HG02885 (cell line): ENCODE results near the gene ASCC3.
A peak's percentile ranks its signal among the peaks of the same experiment; 100 is the strongest.

Experiments used
- ATAC-seq: cut with Tn5 transposase; IDR thresholded peaks from one replicate; pipeline ENCODE4 v1.9.1; 2021; ENCODE audit warnings: mild to moderate bottlenecking; ENCODE audit not compliant: unreplicated experiment, poor library complexity

The ASCC3 gene, protein sequence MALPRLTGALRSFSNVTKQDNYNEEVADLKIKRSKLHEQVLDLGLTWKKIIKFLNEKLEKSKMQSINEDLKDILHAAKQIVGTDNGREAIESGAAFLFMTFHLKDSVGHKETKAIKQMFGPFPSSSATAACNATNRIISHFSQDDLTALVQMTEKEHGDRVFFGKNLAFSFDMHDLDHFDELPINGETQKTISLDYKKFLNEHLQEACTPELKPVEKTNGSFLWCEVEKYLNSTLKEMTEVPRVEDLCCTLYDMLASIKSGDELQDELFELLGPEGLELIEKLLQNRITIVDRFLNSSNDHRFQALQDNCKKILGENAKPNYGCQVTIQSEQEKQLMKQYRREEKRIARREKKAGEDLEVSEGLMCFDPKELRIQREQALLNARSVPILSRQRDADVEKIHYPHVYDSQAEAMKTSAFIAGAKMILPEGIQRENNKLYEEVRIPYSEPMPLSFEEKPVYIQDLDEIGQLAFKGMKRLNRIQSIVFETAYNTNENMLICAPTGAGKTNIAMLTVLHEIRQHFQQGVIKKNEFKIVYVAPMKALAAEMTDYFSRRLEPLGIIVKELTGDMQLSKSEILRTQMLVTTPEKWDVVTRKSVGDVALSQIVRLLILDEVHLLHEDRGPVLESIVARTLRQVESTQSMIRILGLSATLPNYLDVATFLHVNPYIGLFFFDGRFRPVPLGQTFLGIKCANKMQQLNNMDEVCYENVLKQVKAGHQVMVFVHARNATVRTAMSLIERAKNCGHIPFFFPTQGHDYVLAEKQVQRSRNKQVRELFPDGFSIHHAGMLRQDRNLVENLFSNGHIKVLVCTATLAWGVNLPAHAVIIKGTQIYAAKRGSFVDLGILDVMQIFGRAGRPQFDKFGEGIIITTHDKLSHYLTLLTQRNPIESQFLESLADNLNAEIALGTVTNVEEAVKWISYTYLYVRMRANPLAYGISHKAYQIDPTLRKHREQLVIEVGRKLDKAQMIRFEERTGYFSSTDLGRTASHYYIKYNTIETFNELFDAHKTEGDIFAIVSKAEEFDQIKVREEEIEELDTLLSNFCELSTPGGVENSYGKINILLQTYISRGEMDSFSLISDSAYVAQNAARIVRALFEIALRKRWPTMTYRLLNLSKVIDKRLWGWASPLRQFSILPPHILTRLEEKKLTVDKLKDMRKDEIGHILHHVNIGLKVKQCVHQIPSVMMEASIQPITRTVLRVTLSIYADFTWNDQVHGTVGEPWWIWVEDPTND (N-terminal part only)

DNA sequence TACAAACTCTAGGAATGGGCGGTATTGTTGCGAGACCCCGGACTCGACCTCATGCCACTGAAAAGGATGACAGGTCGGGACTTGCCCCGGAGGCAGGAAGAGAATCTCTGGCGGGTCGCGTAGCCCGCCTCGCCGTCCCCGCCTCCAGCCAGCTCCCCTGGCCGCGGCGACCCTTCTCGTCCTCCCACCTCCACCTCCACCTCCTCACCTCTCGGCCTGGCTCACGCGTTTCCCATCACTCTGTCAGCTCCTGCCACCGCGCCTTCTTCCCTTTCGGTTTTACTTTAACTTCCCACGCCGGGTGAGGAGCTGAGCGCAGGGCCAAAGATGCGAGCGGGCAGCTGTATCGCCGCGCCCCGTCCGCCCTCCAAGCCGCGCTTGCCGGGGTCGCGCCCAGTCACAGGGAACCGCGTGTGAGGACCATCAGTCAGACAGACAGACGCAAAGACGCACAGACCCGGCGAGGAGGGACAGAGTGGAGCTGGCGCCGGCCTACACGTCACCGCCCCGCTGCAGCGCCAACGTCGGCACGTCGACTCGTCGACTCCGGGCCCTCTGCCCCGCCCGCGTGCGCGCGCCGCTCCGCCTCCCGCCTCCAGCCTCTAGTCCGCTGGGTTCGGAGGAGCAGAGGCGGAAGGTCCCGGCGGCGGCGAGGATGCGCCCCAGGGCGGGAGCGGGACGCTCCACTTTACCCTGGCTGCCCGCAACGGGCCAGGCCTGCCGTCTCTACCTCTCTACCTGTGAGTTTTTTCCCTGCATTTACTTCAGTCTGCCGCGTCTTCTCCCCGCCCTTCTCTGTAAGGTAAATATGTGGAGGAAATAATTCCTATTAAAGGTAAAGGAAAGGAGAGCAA lies at the start of gene ASCC3:
ASCC3 (minus strand) TSS at position 477 of the 854 bp plus-strand sequence. CDS start 13,332 bp downstream, outside the sequence.
- ATAC-seq, result peak; percentile 96

DNA sequence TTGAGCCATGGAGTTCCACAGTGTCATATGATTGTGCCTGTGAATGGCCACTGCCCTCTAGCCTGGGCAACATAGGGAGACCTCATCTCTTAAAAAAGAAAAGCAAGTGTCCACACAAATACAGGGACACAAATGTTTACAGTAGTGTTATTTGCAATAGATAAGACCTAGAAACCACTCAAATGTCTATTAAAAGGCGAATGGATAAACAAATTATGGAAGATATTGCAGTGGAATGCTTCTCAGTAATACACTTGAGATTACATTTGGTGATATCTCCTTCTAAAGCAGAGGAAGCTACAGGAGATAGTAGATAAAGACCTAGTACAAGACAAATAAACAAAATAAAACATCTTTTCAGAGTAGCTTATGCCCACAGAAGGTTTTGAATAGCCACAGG lies 44.6 kb upstream of the ASCC3 start:
- no peak for ATAC-seq

DNA sequence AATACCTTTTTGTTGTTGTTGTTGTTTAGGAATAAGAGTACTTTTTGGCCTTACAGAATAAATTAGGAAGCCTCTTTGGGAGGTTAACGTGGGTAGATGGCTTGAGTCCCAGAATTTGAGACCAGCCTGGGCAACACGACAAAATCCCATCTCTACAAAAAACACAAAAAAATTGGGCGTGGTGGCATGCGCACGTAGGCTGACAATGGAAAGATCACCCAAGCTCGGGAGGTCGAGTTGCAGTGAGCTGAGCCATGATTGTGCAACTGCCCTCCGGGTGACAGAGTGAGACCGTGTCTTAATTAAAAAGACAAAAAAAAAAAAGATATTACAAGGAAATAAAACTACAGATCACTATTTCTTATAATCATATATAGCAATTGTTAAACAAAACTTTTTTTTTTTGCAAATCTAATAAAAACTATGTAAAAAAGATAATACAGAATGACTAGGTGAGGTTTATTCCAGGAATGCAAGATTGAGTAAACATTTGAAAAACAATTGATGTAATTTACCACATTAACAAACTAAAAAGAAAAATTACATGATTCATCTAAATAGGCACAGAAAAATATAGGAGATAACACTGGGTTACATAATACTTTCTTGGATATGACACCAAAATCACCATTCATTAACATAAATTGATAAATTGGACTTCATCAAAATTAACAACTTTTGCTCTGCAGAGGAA lies 43.6 kb upstream of the ASCC3 start:
- no peak for ATAC-seq

DNA sequence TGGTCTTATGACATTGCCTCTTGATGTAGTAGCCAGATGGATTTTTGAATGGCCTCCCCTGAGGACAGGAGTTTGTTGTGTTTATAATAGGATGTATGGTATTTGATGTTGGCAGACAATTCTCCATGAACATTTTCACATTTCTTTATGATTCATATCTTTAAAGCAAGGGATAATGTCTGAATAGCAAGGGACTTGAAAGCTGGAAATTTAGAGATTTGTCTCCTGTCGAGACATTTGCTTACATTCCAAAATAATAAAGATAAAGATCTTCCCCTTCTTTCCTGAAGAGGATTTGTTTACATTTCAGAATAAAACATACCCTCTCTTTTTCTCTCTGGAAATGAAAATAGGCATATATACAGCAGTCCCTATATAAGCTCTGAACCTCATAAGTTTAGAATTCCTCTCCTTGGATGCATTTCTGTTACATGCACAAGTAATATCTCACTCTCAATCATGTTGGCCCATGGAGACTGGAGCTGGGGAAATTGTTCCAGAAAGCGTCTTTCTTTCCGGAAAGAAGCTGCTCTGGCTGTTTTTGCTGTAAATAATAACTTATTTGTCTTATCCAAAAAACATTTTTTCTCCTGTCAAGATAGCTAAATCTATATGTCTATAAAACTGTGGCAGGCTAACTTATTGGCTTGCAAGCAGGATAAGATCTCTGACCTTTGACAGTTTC lies 42.5 kb upstream of the ASCC3 start:
- no peak for ATAC-seq

DNA sequence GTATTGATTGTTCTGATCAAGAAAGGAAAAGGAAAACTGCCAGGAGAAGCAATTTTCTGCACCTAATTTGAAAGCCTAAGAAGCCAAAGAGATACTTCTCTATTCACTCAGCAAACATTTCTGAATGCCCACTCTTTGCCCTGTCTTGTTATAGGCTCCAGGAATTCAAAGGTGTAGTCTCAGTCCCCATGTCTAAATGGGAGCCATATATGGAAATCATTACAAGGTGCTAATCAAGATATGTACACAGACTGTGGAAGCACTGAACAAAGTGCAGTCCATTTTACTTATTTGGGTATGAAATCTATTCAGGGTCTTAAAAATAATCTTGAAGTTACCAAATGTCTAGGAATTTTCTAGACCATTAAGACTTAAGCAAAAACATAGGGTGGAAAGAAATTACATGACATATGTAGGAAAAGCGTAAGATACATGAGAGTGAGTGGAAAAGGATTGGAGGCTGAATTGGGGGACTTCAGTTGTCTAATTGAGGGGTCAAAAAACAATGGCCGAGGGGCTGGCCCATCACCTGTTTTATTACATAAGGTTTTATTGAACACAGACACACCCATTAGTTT lies 39.0 kb upstream of the ASCC3 start:
- ATAC-seq, result no peak

DNA sequence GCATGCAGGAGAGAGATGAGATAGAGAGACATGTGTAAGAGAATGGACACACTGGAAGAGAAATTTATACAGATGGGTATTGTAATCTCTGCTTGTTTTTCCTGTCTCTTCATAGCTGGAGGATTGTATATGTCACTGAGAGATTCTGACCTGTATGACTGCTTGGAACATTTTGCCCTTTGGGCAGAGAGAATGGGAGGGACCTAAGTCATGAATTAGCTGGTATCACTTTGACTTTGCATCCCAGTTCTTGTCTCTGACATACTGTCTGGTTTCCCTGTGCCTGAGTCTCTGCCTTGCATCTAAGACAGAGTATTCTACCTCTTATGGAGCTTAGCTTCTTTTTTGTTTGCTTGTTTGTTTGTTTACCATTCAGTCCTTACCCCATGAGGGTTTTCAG lies 37.0 kb upstream of the ASCC3 start:
- no peak for ATAC-seq

DNA sequence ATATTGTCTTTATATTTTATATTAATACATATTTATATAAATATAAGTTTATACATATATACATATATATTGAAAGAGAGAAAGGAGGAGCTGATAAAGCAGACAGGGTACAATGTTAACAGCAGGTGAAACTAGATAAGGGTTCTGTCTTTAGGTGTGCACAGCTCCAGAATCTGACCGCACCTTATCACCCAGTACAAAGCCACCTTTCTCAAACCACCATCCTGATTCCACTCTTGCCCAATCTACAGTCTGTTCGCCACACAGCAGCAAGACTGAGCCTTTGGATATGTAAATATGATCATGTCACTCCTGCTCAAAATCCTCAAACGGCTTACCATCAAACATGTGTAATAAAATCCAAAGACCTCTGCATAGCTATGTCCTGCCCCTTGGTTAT lies 34.7 kb upstream of the ASCC3 start:
- no peak for ATAC-seq

DNA sequence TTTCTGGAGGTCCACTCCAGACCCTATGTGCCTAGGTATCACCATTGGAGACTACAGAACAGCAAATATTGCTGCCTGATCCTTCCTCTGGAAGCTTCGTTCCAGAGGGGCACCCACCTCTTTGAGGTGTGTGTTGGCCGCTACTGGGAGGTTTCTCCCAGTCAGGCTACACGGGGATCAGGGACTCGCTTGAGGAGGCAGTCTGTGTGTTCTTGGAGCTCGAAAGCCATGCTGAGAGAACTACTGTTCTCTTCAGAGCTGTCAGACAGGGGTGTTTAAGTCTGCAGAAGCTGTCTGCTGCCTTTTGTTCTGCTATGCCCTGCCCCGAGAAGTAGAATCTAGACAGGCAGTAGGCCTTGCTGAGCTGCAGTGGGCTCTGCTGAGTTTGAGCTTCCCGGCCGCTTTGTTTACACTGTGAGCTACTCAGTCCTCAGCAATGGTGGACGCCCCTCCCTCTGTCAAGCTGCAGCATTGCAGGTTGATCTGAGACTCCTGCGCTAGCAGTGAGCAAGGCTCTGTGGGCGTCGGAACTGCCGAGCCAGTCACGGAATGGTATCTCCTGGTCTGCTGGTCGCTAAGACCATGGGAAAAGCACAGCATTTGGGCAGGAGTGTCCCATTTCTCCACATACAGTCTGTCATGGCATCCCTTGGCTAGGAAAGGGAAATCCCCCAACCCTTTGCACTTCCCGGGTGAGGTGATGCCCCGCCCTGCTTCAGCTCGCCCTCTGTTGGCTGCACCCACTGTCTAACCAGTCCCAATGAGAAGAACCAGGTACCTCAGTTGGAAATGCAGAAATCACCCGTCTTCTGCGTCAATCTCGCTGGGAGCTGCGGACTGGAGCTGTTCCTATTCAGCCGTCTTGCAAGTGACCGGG lies 32.5 kb upstream of the ASCC3 start:
- peak; percentile 94 for ATAC-seq

DNA sequence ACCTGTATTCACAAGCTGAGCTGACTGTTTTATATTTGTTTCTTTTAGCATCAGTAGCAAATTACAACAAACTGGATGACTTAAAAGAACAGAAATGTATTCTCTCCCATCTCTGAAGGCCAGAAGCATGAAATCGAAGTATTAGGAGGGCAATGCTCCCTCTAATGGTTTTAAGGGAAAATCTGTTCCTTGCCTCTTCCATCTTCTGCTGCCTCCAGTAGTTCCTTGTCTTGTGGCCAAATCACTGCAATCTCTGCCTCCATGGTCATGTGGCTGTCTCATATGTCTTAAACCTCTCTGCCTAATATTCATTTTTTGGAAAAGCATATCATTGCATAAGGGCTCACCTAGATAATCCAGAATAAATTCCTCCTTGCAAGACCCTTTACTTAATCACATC lies 25.2 kb upstream of the ASCC3 start:
- ATAC-seq, result no peak

DNA sequence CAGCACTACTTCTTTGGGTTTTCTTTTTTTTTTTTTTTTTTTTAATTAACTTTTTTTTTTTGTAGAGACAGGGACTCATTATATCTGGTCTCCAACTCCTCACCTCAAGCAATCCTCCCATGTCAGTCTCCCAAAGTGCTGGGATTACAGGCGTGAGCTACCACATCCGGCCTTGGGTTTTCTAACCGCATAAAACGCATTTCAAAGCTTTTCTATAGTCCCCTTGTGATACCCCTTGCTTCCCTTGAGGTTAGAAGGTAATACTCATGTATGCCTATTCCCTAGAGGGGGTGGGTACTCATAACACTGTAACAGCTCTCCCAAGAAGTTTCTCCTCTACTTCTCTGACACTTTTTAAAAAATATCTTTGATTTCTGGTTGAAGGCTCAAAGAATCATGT lies 23.9 kb upstream of the ASCC3 start:
- ATAC-seq, result no peak

DNA sequence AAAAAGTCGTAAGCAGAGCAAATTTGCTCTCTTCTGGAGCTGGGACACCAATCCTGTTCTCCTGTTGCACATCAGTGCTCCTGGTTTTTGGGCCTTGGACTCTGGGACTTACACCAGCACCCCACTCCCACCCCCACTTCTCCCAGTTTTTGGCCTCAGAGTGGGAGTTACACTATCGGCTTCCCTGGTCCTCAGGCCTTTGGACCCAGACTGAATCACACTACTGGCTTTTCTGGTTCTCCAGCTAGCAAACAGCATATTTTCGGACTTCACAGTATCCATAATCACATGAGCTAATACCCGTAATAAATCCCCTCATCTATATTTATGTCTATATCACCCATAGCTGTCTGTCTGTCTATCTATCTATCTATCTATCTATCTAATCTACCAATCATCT lies 23.2 kb upstream of the ASCC3 start:
- no peak for ATAC-seq

DNA sequence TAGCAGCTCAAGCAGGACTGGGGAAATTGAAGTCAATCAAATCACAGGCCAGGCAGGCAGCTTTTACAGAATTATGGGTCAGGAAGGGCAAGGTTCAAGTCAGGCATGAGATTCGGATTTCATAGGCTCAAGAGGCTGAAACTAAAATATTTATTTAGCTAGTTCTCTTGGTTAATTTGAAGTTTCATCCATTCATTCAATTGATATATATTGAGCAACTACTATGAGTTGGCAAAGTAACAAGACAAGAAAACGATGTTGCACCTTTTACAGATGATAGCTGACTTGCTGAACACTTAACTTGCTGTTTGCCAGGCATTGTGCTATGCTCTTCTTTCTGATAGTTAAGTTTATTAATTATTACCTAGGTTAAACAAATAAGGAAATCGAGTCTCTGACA lies 20.5 kb upstream of the ASCC3 start:
- ATAC-seq, result no peak

DNA sequence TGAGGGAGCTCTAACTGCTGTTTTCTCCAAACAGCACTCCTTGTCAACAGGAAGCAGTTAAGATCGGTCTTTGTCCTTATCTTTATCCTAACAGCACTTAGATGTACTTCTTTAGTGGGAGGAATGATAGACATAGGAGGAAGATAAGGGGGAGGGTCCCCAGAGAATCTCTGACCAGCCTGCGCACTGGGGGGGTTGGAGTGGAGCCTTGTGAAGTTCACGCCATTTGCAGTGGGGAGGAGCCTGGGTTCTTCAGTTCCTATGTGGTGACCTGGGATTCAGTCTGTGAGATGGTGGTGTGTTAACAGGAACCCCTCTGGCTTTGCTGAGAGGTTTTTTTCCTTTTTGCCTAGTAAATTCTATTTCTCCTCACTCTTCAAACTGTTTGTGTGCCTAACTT lies 18.1 kb upstream of the ASCC3 start:
- no peak for ATAC-seq

DNA sequence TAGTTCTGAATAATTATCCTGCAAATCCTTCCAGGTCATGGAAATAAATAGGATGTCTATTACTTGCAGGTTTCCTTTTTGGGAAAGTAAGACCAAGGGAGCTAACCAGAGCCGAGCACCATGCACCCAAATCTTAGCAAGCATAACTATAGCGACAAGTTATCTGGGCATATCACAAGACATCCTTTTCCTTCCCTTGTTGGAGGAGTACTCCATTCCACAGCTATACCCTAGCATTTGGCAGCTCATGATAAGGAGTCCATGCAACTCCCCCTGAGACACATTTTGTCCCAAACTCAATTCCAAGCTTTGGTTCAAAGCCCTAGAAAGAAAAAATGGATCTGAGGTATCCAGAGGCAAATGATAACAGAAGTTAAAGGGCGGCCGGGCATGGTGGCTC lies 16.5 kb upstream of the ASCC3 start:
- ATAC-seq, result no peak

DNA sequence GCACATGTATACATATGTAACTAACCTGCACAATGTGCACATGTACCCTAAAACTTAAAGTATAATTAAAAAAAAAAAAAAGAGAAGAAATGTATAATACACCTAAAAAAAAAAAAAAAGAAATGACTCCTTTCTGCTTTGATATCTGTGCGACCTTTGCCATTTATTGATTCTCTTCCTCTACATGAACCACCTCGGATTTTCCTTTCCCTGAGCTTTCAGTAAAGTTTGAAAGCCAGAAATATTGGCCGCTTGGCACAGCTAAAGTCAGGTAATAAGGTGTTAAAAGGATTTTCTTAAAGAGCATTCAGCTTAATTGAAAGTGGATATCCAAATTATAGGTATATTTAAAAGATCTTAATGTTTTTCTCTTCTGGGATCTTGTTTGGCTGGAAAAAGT lies 12.6 kb upstream of the ASCC3 start:
- ATAC-seq, result no peak

DNA sequence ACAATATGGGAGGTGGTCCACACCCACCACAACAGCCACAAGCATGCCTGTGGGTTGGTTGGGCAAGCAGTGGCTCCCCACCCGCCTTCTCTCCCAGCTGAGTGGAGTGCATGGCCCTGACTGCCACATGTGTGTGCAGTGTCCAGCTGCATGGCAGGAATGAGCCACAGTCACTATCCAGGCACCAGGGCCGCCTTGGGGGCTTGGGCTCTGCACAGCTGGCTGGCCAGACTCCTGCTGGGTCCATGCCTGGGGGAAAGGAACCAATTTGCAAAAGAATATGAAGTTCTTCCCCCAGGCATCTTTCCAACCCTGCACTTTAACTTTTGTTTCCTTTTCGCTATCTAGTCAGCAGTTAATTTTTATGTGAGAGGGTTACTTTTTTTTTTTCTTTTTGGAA lies 11.6 kb upstream of the ASCC3 start:
- no peak for ATAC-seq

DNA sequence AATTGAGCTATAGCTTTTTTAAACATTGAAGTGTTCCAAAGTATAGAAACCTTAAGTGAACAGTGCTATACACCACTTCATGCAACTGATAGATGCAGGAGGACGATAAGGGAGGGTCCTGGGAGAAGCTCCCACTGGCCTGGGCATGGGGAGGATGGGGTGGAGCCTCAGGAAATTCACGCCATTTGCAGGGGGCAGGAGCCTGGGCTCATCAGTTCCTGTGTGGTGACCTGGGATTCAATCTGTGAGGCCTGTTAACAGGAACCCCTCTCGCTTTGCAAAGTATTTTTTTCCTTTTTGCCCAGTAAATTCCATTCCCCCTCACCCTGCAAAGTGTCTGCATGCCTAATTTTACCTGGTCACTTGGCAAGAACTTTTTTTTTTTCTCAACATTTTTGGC lies 11.0 kb upstream of the ASCC3 start:
- ATAC-seq, result no peak
